H1 (cell line): Measurements from ENCODE around the gene RERE.
"Not testable (repeated sequence)": the region's sequence is repeated elsewhere in the genome, so short reads cannot be mapped to it uniquely, and the experiment has no call there.

ENCODE experiments used
- BRCA1 ChIP-seq: IDR thresholded peaks from 2 replicates; pipeline ENCODE4 v1.6.1; 2012; ENCODE audit warnings: low read depth, low read length, improper control_type of control experiment
- EP300 ChIP-seq, 2 experiments: IDR thresholded peaks; 1 replicate in 1 of 2; 2 replicates in 1 of 2; pipeline ENCODE4 v1.6.1; 2011 to 2012; ENCODE audit warnings: low read depth in 2 of 2, low read length in 2 of 2, mild to moderate bottlenecking in 2 of 2, borderline replicate concordance in 1 of 2, inconsistent platforms in 1 of 2, moderate library complexity in 1 of 2
- EZH2 ChIP-seq: fragments of 200-600 bp; sonication (generic); IDR thresholded peaks from 2 replicates; pipeline ENCODE4 v1.7.1; 2012; ENCODE audit warnings: low read depth, mild to moderate bottlenecking, moderate library complexity, low read length, inconsistent platforms; ENCODE audit not compliant: severe bottlenecking
- GTF2F1 ChIP-seq: IDR thresholded peaks from 2 replicates; pipeline ENCODE4 v1.6.1; 2012; ENCODE audit warnings: low read depth, low read length, improper control_type of control experiment, borderline replicate concordance
- HDAC2 ChIP-seq, 2 experiments: fragments of 300-600 bp in 1 of 2; sonication (generic) in 1 of 2; IDR thresholded peaks; 2 replicates each; pipeline ENCODE4 v1.6.1; 2011 to 2012; ENCODE audit warnings: low read depth in 2 of 2, low read length in 2 of 2, mild to moderate bottlenecking in 2 of 2, moderate library complexity in 2 of 2, borderline replicate concordance in 1 of 2, inconsistent platforms in 1 of 2
- JUND ChIP-seq: IDR thresholded peaks from 2 replicates; pipeline ENCODE4 v1.6.1; 2011; ENCODE audit warnings: mild to moderate bottlenecking, improper control_type of control experiment, low read length
- POLR2A ChIP-seq, 2 experiments: IDR thresholded peaks; 1 replicate in 1 of 2; 2 replicates in 1 of 2; pipeline ENCODE4 v1.6.1; 2011; ENCODE audit warnings: low read depth in 2 of 2, low read length in 2 of 2, mild to moderate bottlenecking in 2 of 2; ENCODE audit errors: control extremely low read depth in 1 of 2
- SAP30 ChIP-seq: fragments of 300-600 bp; sonication (generic); IDR thresholded peaks from 2 replicates; pipeline ENCODE4 v1.7.1; 2012; ENCODE audit warnings: low read length, moderate library complexity, mild to moderate bottlenecking, inconsistent platforms; ENCODE audit not compliant: insufficient read depth, insufficient replicate concordance
- SP1 ChIP-seq: IDR thresholded peaks from 2 replicates; pipeline ENCODE4 v1.6.1; 2011; ENCODE audit warnings: low read depth, low read length
- ZNF274 ChIP-seq: IDR thresholded peaks from 2 replicates; pipeline ENCODE4 v1.7.0; 2012; ENCODE audit warnings: low read length, borderline replicate concordance; ENCODE audit errors: extremely low read depth
- TF ChIP-seq, protein P1 (sequence below): IDR thresholded peaks from 2 replicates; pipeline ENCODE4 v1.6.1; 2012; ENCODE audit warnings: low read length, inconsistent platforms
- TF ChIP-seq, protein P2 (sequence below), 3 experiments: IDR thresholded peaks; 1 replicate in 2 of 3; 2 replicates in 1 of 3; pipeline versions ENCODE4 v1.5.1 to v1.6.1; 2011; ENCODE audit warnings: low read length in 3 of 3, mild to moderate bottlenecking in 3 of 3, inconsistent platforms in 2 of 3, low read depth in 1 of 3, moderate library complexity in 1 of 3; ENCODE audit not compliant: insufficient read depth in 1 of 3; ENCODE audit errors: control extremely low read depth in 1 of 3
- TF ChIP-seq, protein P3 (sequence below): IDR thresholded peaks from 2 replicates; pipeline ENCODE4 v1.6.1; 2012; ENCODE audit warnings: inconsistent platforms
- TF ChIP-seq, protein P4 (sequence below): IDR thresholded peaks from 2 replicates; pipeline ENCODE4 v1.6.1; 2011; ENCODE audit warnings: low read depth, mild to moderate bottlenecking, low read length; ENCODE audit not compliant: insufficient read depth

DNA sequence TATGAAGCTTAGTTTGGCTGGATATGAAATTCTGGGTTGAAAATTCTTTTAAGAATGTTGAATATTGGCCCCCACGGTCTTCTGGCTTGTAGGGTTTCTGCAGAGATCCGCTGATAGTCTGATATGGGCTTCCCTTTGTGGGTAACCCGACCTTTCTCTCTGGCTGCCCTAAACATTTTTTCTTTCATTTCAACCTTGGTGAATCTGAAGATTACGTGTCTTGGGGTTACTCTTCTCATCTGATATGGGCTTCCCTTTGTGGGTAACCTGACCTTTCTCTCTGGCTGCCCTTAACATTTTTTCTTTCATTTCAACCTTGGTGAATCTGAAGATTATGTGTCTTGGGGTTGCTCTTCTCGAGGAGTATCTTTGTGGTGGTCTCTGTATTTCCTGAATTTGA is 371.3 kb downstream of the RERE start:
- not testable (repeated sequence) for TF ChIP-seq EP300 (IDR thresholded peaks at IDR 0.05; ENCODE audit: borderline replicate concordance in 1 of 2, low read depth in 2 of 2, low read length in 2 of 2); BRCA1; HDAC2 (IDR thresholded peaks at IDR 0.05; ENCODE audit: borderline replicate concordance in 1 of 2, low read depth in 2 of 2, low read length in 2 of 2); SP1; JUND; EZH2; SAP30; POLR2A (IDR thresholded peaks at IDR 0.05; ENCODE audit: control extremely low read depth in 1 of 2, low read depth in 2 of 2, low read length in 2 of 2); ZNF274; GTF2F1
- TF ChIP-seq, protein P1, sequence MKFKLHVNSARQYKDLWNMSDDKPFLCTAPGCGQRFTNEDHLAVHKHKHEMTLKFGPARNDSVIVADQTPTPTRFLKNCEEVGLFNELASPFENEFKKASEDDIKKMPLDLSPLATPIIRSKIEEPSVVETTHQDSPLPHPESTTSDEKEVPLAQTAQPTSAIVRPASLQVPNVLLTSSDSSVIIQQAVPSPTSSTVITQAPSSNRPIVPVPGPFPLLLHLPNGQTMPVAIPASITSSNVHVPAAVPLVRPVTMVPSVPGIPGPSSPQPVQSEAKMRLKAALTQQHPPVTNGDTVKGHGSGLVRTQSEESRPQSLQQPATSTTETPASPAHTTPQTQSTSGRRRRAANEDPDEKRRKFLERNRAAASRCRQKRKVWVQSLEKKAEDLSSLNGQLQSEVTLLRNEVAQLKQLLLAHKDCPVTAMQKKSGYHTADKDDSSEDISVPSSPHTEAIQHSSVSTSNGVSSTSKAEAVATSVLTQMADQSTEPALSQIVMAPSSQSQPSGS = not testable (repeated sequence)
- TF ChIP-seq, protein P2, sequence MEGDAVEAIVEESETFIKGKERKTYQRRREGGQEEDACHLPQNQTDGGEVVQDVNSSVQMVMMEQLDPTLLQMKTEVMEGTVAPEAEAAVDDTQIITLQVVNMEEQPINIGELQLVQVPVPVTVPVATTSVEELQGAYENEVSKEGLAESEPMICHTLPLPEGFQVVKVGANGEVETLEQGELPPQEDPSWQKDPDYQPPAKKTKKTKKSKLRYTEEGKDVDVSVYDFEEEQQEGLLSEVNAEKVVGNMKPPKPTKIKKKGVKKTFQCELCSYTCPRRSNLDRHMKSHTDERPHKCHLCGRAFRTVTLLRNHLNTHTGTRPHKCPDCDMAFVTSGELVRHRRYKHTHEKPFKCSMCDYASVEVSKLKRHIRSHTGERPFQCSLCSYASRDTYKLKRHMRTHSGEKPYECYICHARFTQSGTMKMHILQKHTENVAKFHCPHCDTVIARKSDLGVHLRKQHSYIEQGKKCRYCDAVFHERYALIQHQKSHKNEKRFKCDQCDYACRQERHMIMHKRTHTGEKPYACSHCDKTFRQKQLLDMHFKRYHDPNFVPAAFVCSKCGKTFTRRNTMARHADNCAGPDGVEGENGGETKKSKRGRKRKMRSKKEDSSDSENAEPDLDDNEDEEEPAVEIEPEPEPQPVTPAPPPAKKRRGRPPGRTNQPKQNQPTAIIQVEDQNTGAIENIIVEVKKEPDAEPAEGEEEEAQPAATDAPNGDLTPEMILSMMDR (IDR thresholded peaks at IDR 0.05; ENCODE audit: control extremely low read depth in 1 of 3, insufficient read depth in 1 of 3, low read depth in 1 of 3, low read length in 3 of 3) = not testable (repeated sequence)
- TF ChIP-seq, protein P3, sequence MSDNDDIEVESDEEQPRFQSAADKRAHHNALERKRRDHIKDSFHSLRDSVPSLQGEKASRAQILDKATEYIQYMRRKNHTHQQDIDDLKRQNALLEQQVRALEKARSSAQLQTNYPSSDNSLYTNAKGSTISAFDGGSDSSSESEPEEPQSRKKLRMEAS = not testable (repeated sequence)
- TF ChIP-seq, protein P4, sequence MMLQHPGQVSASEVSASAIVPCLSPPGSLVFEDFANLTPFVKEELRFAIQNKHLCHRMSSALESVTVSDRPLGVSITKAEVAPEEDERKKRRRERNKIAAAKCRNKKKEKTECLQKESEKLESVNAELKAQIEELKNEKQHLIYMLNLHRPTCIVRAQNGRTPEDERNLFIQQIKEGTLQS = not testable (repeated sequence)
